NT2/D1 (cell line): ENCODE data around the gene MAD1L1.

Experiments used
- DNase-seq: peaks from one replicate; pipeline ENCODE4 v3.0.0-alpha.2; 2011; ENCODE audit warnings: low read depth, low spot score
- H3K27me3 ChIP-seq: 2 replicates; pipeline ENCODE4 v1.6.0; 2011; ENCODE audit warnings: mild to moderate bottlenecking; ENCODE audit not compliant: insufficient read length, insufficient read depth
- H3K36me3 ChIP-seq: 2 replicates; pipeline ENCODE4 v1.6.1; 2011; ENCODE audit warnings: mild to moderate bottlenecking, low read length, mixed read lengths; ENCODE audit not compliant: insufficient read depth, insufficient read length
- H3K4me1 ChIP-seq: 2 replicates; pipeline ENCODE4 v1.5.1; 2011; ENCODE audit not compliant: insufficient read depth, insufficient read length
- H3K4me3 ChIP-seq: 2 replicates; pipeline ENCODE4 v1.5.1; 2011; ENCODE audit warnings: low read depth; ENCODE audit not compliant: insufficient read length
- H3K9ac ChIP-seq: 2 replicates; pipeline ENCODE4 v1.6.0; 2011; ENCODE audit warnings: low read depth; ENCODE audit not compliant: insufficient read length
- H3K9me3 ChIP-seq: 2 replicates; pipeline ENCODE4 v1.5.1; 2011; ENCODE audit warnings: mild to moderate bottlenecking, low read length; ENCODE audit not compliant: insufficient read depth
- SUZ12 ChIP-seq: IDR thresholded peaks from 2 replicates; pipeline ENCODE4 v1.6.1; 2011; ENCODE audit not compliant: insufficient read length, insufficient read depth; ENCODE audit errors: extremely low read depth
- YY1 ChIP-seq: IDR thresholded peaks from 2 replicates; pipeline ENCODE4 v1.6.1; 2011; ENCODE audit not compliant: insufficient read length, insufficient read depth
- ZNF274 ChIP-seq: IDR thresholded peaks from 2 replicates; pipeline ENCODE4 v1.6.1; 2011; ENCODE audit warnings: mild to moderate bottlenecking, low read depth, low read length

Gene MAD1L1

GRCh38 chr7:1872191-1873069, 360.3 kb downstream of the MAD1L1 start:
- no peak for TF ChIP-seq SUZ12
- TF ChIP-seq ZNF274, result no peak
- no peak for TF ChIP-seq YY1
- Histone ChIP-seq H3K27me3 (peaks cover 6% of the 10 kb centered on the region), H3K4me1 (peaks cover 7% of the 10 kb centered on the region), H3K4me3 (no peak overlapping the region), H3K9ac (peak overlapping the region; percentile 26), H3K36me3 (peaks cover 6% of the 10 kb centered on the region), H3K9me3 (peaks cover 7% of the 10 kb centered on the region)
- no peak for DNase-seq

GRCh38 chr7:1869452-1870130, 363.2 kb downstream of the MAD1L1 start:
- peaks cover 7% of the 10 kb centered on the region; the same call in 1 of the 2 replicates for H3K9me3 ChIP-seq
- peaks cover 35% of the 10 kb centered on the region for H3K27me3 ChIP-seq
- H3K9ac ChIP-seq, result no peak overlapping the region
- no peak for DNase-seq
- peaks cover 6% of the 10 kb centered on the region for H3K36me3 ChIP-seq
- TF ChIP-seq SUZ12, result no peak
- TF ChIP-seq YY1, result no peak
- no peak for TF ChIP-seq ZNF274
- H3K4me1 ChIP-seq, result peaks cover 22% of the 10 kb centered on the region
- no peak overlapping the region for H3K4me3 ChIP-seq

GRCh38 chr7:1868516-1869165, 364.1 kb downstream of the MAD1L1 start:
- DNase-seq, result no peak
- TF ChIP-seq SUZ12 (no peak), YY1 (no peak), ZNF274 (no peak)
- Histone ChIP-seq H3K9ac (no peak overlapping the region), H3K36me3 (peaks cover 6% of the 10 kb centered on the region), H3K27me3 (peaks cover 38% of the 10 kb centered on the region), H3K4me3 (no peak overlapping the region), H3K4me1 (peaks cover 23% of the 10 kb centered on the region), H3K9me3 (peaks cover 7% of the 10 kb centered on the region; the same call in 1 of the 2 replicates)

GRCh38 chr7:1867370-1868260, 365.1 kb downstream of the MAD1L1 start:
- Histone ChIP-seq H3K9ac (no peak overlapping the region), H3K27me3 (peaks cover 49% of the 10 kb centered on the region), H3K9me3 (peaks cover 7% of the 10 kb centered on the region; the same call in 1 of the 2 replicates), H3K36me3 (peaks cover 6% of the 10 kb centered on the region), H3K4me1 (peaks cover 32% of the 10 kb centered on the region), H3K4me3 (no peak overlapping the region)
- no peak for TF ChIP-seq ZNF274
- no peak for TF ChIP-seq SUZ12
- no peak for TF ChIP-seq YY1
- no peak for DNase-seq

- DNase-seq, result no peak
- peaks cover 32% of the 10 kb centered on the region for H3K4me1 ChIP-seq
- TF ChIP-seq SUZ12 (no peak), YY1 (no peak), ZNF274 (no peak)
Measured at GRCh38 chr7:1866601-1867000, 366.1 kb downstream of the MAD1L1 start.

GRCh38 chr7:1865571-1866255, 367.0 kb downstream of the MAD1L1 start:
- Histone ChIP-seq H3K9ac (no peak overlapping the region), H3K9me3 (no peaks in the 10 kb centered on the region; the same call in 1 of the 2 replicates), H3K36me3 (no peaks in the 10 kb centered on the region), H3K4me1 (peaks cover 32% of the 10 kb centered on the region), H3K4me3 (no peak overlapping the region), H3K27me3 (peaks cover 58% of the 10 kb centered on the region)
- no peak for DNase-seq
- TF ChIP-seq ZNF274, result no peak
- no peak for TF ChIP-seq YY1
- no peak for TF ChIP-seq SUZ12

More at GRCh38 chr7:1866601-1867000, 366.1 kb downstream of the MAD1L1 start:
- Histone ChIP-seq H3K27me3 (peaks cover 58% of the 10 kb centered on the region), H3K4me3 (no peak overlapping the region), H3K9ac (no peak overlapping the region), H3K9me3 (peaks cover 6% of the 10 kb centered on the region; the same call in 1 of the 2 replicates), H3K36me3 (no peaks in the 10 kb centered on the region)
